DLD1 (cell line): ENCODE results near the gene CRNKL1.
"Not testable (repeated sequence)": the region's sequence is repeated elsewhere in the genome, so short reads cannot be mapped to it uniquely, and the experiment has no call there.

Experiments used
- in situ Hi-C: cut with HindIII; loops from 2 replicates; pipeline ENCODE4 v1.10.0; 2017; ENCODE audit warnings: low sequenced_read_pairs

The CRNKL1 gene

GRCh38 chr20:20010639-20011500, 41.4 kb downstream of the CRNKL1 start:
- in situ Hi-C loops: no loop called here

- in situ Hi-C loops: no loop called here
Observed at GRCh38 chr20:20009784-20010253, 42.4 kb downstream of the CRNKL1 start.

GRCh38 chr20:20005342-20005741, 46.9 kb downstream of the CRNKL1 start:
- in situ Hi-C loops: no loop called here

- in situ Hi-C loops: not testable (repeated sequence)
Observed at GRCh38 chr20:20003955-20004322, 48.3 kb downstream of the CRNKL1 start.

GRCh38 chr20:20003031-20003954, 49.0 kb downstream of the CRNKL1 start:
- in situ Hi-C loops: no loop called here

GRCh38 chr20:20002101-20002998, 49.9 kb downstream of the CRNKL1 start:
- in situ Hi-C loops: no loop called here

- in situ Hi-C loops: no loop called here
Observed at GRCh38 chr20:20000211-20000968, 51.9 kb downstream of the CRNKL1 start.

- in situ Hi-C loops: loop anchor here (25.0 kb wide), 1 partner anchor 112 kb away; no protein-coding TSS in a partner anchor
Observed at GRCh38 chr20:19998990-19999705, 53.1 kb downstream of the CRNKL1 start.

GRCh38 chr20:19996917-19997316, 55.3 kb downstream of the CRNKL1 start:
- in situ Hi-C loops: loop anchor here (25.0 kb wide), 1 partner anchor 110 kb away; no protein-coding TSS in a partner anchor

- in situ Hi-C loops: loop anchor here (25.0 kb wide), 1 partner anchor 109 kb away; no protein-coding TSS in a partner anchor
Observed at GRCh38 chr20:19996222-19996621, 56.0 kb downstream of the CRNKL1 start.

- in situ Hi-C loops: loop anchor here (25.0 kb wide), 1 partner anchor 108 kb away; no protein-coding TSS in a partner anchor
Observed at GRCh38 chr20:19995220-19995863, 56.9 kb downstream of the CRNKL1 start.

- in situ Hi-C loops: loop anchor here (25.0 kb wide), 1 partner anchor 107 kb away; no protein-coding TSS in a partner anchor
Observed at GRCh38 chr20:19993958-19994669, 58.2 kb downstream of the CRNKL1 start.

- in situ Hi-C loops: loop anchor here (25.0 kb wide), 1 partner anchor 106 kb away; no protein-coding TSS in a partner anchor
Observed at GRCh38 chr20:19992996-19993908, 59.0 kb downstream of the CRNKL1 start.

- in situ Hi-C loops: loop anchor here (25.0 kb wide), 1 partner anchor 105 kb away; no protein-coding TSS in a partner anchor
Observed at GRCh38 chr20:19991854-19992253, 60.4 kb downstream of the CRNKL1 start.

GRCh38 chr20:19991308-19991707, 61.0 kb downstream of the CRNKL1 start:
- in situ Hi-C loops: loop anchor here (25.0 kb wide), 1 partner anchor 104 kb away; no protein-coding TSS in a partner anchor

GRCh38 chr20:19990850-19991249, 61.4 kb downstream of the CRNKL1 start:
- in situ Hi-C loops: loop anchor here (25.0 kb wide), 1 partner anchor 104 kb away; no protein-coding TSS in a partner anchor
